H54 (cell line): Measurements from ENCODE around the gene VWA8.
"Not testable (repeated sequence)": the region's sequence is repeated elsewhere in the genome, so short reads cannot be mapped to it uniquely, and the experiment has no call there.

Experiments
- DNase-seq: peaks from one replicate; pipeline ENCODE4 v3.0.0; 2011; ENCODE audit warnings: low spot score, mixed read lengths; ENCODE audit not compliant: insufficient read length
- FAIRE-seq: peaks from 3 replicates; lab custom pipeline; 2011; peaks lifted over from hg19 to GRCh38; lab: Jason Lieb, UNC
- POLR2A ChIP-seq: IDR thresholded peaks from 2 replicates; pipeline ENCODE4 v1.6.1; 2011; ENCODE audit warnings: low read depth, mild to moderate bottlenecking, low read length

VWA8 gene

GRCh38 chr13:41763782-41764181 lies 197.1 kb downstream of the VWA8 start:
- no peak for TF ChIP-seq POLR2A
- FAIRE-seq (no peak), DNase-seq (no peak)

GRCh38 chr13:41762796-41763195 lies 198.1 kb downstream of the VWA8 start:
- DNase-seq (no peak), FAIRE-seq (no peak)
- no peak for TF ChIP-seq POLR2A

DNA sequence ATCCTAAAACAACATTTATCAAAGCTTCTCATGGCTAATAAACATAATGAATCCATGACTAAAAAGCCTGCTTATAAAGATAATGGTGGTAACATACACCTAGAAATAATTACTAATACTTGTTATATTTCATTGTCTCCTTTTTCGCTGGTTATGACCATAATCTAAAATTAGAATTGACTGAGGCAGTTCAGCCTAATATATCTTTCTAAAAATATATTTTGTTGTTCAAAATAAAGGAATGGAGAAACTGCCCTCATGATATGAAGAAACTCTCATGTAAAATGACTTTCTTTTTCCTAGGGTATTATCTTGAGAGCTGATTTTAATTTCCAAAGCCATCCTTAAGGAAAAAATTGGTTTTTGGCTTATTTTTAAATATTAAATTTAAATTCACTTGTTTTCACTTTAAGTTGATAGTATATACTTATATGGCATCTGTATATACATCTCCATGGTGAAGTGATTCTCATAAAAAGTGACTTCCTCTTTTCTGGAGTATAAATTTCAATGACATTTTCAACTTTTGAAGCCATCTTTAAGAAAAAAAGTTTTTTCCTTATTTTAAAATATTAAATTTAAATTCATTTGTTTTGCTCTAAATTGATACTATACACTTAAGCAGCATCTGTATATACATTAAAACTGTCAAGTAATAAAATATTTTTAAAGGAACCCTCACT lies 204.6 kb downstream of the VWA8 start:
- no peak for TF ChIP-seq POLR2A
- FAIRE-seq (no peak), DNase-seq (no peak)

GRCh38 chr13:41751734-41752445 lies 209.0 kb downstream of the VWA8 start:
- TF ChIP-seq POLR2A: no peak
- no peak for FAIRE-seq
- no peak for DNase-seq

DNA sequence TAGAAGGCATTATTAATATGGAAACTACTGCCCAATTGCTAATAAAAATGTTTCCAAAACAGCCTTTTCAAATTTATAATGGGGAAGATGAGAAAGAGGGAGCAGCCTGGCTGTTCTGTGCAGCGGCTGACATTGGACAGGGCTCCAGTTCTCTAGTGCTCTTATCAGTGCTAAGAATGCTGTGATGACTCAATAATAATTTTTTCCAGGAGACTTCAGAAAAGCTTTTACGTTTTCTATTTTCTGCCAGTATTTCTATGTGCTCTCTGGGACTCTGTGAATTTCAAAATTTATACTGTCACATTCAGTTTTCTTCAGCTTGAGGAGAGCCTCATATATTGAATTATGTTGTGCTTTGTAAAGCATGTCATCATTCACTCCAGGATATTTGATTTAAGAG lies 209.6 kb downstream of the VWA8 start:
- no peak for FAIRE-seq

DNA sequence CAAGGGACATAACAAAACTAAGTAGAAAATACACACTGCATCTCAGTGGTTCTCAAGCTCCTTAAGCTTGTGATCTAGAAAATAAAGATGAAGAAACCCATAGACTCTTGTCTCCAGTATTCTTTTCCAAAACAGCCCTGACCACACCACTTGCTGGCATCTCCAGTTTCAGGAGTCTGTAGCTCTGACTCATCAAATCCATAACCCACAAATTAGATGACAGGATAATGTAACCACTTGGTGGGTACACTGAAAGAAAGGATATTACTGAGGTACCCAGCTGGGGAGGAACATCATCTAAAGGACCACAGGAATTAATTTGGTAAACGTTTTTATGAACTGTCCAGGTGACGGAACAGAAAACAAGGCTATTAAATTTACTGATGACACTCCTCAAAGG lies 214.7 kb downstream of the VWA8 start:
- FAIRE-seq: peak; percentile 36
- TF ChIP-seq POLR2A: no peak
- DNase-seq: no peak

More for the DNA sequence above, 209.6 kb downstream of the VWA8 start:
- no peak for DNase-seq
- TF ChIP-seq POLR2A: no peak

DNA sequence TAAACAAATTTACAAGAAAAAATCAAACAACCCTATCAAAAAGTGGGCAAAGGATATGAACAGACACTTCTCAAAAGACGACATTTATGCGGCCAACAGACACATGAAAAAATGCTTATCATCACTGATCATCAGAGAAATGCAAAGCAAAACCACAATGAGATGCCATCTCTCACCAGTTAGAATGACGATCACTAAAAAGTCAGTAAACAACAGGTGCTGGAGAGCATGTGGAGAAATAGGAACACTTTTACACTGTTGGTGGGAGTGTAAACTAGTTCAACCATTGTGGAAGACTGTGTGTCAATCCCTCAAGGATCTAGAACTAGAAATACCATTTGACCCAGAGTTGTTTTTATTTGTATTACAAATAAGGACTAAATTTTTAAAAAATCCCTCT lies 215.4 kb downstream of the VWA8 start:
- not testable (repeated sequence) for FAIRE-seq, DNase-seq

GRCh38 chr13:41742917-41743552 lies 217.9 kb downstream of the VWA8 start:
- no peak for TF ChIP-seq POLR2A
- FAIRE-seq: no peak
- no peak for DNase-seq

GRCh38 chr13:41740479-41740878 lies 220.4 kb downstream of the VWA8 start:
- TF ChIP-seq POLR2A: no peak
- FAIRE-seq (no peak), DNase-seq (no peak)

DNA sequence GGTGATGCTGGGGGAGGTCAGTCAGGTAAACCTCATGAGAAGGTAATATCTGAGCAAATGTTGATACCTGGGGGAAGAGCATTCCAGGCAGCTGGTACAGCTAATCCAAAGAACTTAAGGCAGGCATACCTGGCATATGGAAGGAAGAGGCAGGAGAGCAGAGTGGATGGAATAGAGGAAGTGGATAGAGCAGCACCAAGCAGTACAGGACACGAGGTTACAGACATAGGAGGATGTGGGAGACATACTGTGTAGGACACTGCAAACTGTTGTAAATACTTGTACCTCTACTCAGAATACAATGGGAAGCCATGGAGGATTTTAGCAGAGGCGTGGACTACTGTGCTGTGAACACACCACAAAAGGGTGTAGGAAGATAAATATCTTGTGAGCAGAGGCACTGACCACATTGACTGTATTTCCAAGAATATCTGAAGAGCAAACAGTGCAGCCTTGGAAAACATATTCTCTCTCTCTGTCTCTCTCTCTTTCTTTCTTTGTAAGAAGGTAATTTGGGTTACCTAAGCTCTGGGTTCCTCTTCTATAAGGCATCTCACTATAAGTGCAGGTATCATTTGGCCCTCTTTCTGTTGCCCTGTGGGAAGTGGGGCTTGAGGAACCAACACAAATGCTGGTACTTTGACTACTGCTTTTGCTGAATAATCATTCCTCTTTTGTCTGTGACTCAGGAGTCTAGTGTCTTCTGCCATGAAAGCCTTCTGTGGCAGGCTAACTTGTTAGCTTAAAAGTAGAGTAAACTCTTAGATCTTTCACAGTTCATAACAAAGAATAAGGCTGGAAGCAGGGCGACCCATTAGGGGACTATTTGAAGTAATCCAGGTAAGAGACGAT lies 238.0 kb downstream of the VWA8 start:
- DNase-seq (no peak), FAIRE-seq (no peak)
- TF ChIP-seq POLR2A: no peak

DNA sequence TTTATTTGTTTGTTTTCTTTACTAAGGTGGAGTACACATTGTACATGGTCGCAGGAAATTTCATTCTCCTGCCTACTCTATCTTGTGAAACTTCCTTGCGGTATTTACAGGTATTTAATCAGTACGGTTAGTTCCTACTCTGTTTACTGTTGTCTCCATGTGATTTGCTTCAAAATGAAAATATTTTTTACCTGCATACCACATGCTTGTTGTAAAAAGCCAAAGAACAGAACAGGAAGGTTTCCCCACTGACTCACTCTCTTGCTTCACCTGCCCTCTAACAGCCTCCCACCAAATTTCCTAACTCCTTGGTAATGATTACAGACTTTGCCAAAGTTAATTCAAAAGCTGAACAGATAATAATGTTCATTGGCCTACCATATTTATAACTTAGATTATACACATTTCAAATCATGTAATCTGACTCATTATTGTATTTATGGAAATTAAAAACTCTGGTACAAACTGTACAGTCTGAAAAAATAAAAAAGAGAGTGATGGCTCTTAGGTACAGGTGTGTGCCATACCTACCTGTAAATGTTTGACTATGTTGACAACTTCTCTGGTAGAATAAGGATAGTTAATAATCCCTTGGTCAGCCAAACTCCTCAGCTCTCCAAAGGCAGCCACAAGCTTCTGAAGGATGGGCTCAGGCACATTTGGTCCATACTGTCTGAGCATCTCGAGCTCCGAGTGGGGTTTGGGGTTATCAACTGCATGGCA lies 239.9 kb downstream of the VWA8 start:
- TF ChIP-seq POLR2A: no peak
- no peak for FAIRE-seq
- DNase-seq: no peak

DNA sequence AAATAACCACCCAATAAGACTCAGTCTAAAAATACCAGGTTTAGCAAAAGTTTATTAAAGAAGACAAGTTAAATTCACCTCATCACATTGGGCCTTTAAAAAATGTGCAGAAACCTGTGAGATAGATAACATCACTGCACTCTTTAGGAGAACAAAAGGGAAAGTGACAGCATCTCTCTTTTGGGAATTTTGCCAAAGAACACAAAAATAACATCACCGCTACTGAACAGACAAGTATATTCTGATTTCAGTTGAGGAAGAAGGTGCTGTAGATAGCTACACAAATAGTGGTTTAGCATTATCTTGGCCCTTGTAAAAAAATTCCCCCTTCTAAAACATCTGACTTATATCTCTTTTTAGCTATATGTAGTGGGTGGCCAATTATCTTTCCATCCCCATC lies 244.7 kb downstream of the VWA8 start:
- no peak for TF ChIP-seq POLR2A
- FAIRE-seq: no peak
- DNase-seq: no peak

- no peak for FAIRE-seq
- no peak for TF ChIP-seq POLR2A
These were observed 247.5 kb downstream of the VWA8 start for GRCh38 chr13:41713405-41713804.

More at GRCh38 chr13:41713405-41713804, 247.5 kb downstream of the VWA8 start:
- no peak for DNase-seq
